Muscle layer of duodenum (tissue), 2 donors: ENCODE measurements around the gene FBXL19.

Experiments
- H3K27ac ChIP-seq: one replicate; pipeline ENCODE4 v1.7.0; 2013; ENCODE audit warnings: mild to moderate bottlenecking, low read length
- H3K27me3 ChIP-seq: one replicate; pipeline ENCODE4 v1.7.0; 2013; ENCODE audit warnings: low read depth, mild to moderate bottlenecking, control low read depth, low read length
- H3K36me3 ChIP-seq, 2 donors: one replicate each; pipeline ENCODE4 v1.7.0; 2013; ENCODE audit warnings: low read length in 2 of 2, control low read depth in 1 of 2, mild to moderate bottlenecking in 1 of 2; ENCODE audit not compliant: insufficient read depth in 2 of 2, control insufficient read depth in 1 of 2
- H3K4me1 ChIP-seq, 2 donors: one replicate each; pipeline ENCODE4 v1.7.0; 2013; ENCODE audit warnings: low read length in 2 of 2, mild to moderate bottlenecking in 2 of 2, control low read depth in 1 of 2, moderate library complexity in 1 of 2; ENCODE audit not compliant: insufficient read depth in 2 of 2, control insufficient read depth in 1 of 2
- H3K4me3 ChIP-seq, 2 donors: one replicate each; pipeline ENCODE4 v1.7.0; 2013; ENCODE audit warnings: low read length in 2 of 2, low read depth in 1 of 2, mild to moderate bottlenecking in 1 of 2
- H3K9me3 ChIP-seq, 2 donors: one replicate each; pipeline ENCODE4 v1.7.0; 2013; ENCODE audit warnings: low read length in 2 of 2, control low read depth in 1 of 2, mild to moderate bottlenecking in 1 of 2; ENCODE audit not compliant: control insufficient read depth in 1 of 2
- donor health status: healthy.

FBXL19 gene, protein sequence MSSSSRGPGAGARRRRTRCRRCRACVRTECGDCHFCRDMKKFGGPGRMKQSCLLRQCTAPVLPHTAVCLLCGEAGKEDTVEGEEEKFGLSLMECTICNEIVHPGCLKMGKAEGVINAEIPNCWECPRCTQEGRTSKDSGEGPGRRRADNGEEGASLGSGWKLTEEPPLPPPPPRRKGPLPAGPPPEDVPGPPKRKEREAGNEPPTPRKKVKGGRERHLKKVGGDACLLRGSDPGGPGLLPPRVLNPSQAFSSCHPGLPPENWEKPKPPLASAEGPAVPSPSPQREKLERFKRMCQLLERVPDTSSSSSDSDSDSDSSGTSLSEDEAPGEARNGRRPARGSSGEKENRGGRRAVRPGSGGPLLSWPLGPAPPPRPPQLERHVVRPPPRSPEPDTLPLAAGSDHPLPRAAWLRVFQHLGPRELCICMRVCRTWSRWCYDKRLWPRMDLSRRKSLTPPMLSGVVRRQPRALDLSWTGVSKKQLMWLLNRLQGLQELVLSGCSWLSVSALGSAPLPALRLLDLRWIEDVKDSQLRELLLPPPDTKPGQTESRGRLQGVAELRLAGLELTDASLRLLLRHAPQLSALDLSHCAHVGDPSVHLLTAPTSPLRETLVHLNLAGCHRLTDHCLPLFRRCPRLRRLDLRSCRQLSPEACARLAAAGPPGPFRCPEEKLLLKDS

DNA sequence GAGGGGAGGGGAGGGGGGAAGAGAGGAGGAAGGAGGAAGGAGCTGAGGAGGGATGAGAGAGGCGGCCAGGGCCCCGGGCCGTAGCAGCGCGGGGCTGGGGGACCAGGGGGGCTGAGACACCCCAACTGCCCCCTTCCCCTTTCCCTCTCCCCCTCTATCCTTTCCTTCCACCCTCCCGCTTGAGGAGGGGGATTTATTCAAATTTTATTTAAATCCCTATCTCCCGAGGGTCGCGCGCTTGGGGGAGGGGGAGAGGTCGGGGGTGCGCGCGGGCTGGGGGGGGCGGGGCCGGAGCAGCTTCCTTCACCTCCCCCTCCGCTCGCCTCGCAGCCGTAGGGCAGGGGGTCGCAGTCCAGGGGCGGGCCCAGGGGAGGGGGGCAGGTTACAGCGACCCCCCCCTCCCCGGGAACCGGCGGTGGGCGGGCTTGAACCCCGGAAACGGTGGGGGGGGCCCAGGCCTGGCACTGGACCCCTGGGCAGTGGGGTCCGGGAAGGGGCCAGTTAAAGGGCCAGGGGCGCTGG lies at the start of gene FBXL19:
TSS of gene FBXL19 (plus strand) at position 19 of the 522 bp plus-strand sequence. CDS start 2,183 bp downstream, outside the sequence.
- peaks cover 0 to 27% of the 10 kb centered on the region in 2 donors for H3K4me1 ChIP-seq
- peak within 1 kb of the TSS; percentile 98 for H3K27ac ChIP-seq
- H3K4me3 ChIP-seq = peak within 1 kb of the TSS; percentile 83 to 97
- H3K9me3 ChIP-seq = no peaks in the 10 kb centered on the region
- H3K36me3 ChIP-seq = peaks cover 0 to 13% of the 10 kb centered on the region in 2 donors
- H3K27me3 ChIP-seq = no peaks in the 10 kb centered on the region

DNA sequence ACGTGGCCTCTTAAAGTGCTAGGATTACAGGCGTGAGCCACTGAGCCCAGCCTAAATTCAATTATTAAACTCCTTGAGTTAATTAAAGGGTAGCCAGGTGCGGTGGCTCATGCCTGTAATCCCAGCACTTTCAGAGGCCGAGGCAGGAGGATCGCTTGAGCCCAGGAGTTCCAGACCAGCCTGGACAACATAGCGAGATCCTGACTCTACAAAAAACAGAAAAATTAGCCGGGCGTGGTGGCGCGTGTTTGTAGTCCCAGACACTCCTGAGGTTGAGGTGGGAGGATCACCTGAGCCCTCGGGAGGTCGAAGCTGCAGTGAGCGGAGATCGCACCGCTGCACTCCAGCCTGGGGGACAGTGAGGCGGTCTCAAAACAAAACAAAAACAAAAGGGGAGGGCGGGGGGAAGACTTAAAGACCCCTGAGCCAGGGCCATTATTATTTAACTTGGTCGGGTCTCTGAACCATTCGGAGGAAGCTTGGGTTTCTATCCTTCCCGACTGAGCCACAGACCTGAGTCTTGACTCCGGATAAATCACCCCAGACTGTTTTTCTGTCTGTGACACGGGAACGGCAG lies 49.0 kb upstream of the FBXL19 start:
- peaks cover 6 to 7% of the 10 kb centered on the region in 2 donors for H3K36me3 ChIP-seq

DNA sequence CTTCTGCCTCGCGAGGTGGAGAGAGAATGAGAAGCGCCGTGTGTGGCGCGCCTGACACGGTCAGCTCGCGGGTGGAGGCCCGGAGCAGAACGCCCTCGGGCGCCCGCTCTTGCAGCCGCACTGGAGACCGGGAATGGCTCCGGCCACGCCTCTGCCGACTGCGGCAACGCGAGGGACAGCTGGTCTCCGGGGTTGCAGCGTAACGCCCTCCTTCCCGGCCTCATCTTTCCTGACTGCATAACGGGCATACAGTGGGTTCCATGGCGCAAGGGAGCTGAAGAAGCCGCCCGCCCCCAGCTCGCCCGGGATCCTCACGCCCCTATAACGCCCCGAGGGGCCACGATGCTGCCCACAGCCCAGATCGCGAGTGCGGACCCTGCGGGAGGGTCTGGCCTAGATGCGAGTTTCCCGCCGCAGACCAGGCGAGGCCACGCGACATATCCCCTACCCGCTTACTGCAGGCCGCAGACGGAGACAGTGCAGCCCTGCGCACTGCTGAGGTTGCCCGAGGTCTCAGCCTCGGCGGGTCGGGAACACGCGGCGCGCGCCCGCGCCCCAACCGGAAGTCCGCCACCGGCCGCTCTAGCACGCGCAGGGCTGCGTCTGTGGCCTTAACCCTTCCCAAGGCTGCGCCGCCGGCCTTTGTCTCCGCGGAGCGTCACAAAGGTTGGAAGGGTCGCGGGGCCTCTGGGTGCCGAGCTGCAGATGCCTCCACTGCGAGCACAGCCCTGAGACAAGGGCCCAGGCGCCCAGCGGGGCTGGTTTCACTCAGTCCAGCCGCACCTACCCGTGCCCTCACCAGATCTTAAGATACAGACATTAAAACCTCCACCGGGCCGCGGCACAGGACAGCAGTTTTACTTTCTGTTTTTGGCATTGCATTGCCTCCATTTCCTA lies 48.3 kb upstream of the FBXL19 start:
- Histone ChIP-seq H3K4me3 (peak overlapping the region; percentile 91 to 98), H3K9me3 (no peaks in the 10 kb centered on the region), H3K36me3 (peaks cover 7 to 9% of the 10 kb centered on the region in 2 donors), H3K27me3 (no peaks in the 10 kb centered on the region), H3K27ac (peak overlapping the region; percentile 96), H3K4me1 (peaks cover 11 to 25% of the 10 kb centered on the region in 2 donors)

More for the DNA sequence above, 49.0 kb upstream of the FBXL19 start:
- Histone ChIP-seq H3K9me3 (no peaks in the 10 kb centered on the region), H3K4me3 (peak overlapping the region; percentile 91 to 98), H3K27ac (peak overlapping the region; percentile 83), H3K4me1 (peaks cover 11 to 25% of the 10 kb centered on the region in 2 donors), H3K27me3 (no peaks in the 10 kb centered on the region)

DNA sequence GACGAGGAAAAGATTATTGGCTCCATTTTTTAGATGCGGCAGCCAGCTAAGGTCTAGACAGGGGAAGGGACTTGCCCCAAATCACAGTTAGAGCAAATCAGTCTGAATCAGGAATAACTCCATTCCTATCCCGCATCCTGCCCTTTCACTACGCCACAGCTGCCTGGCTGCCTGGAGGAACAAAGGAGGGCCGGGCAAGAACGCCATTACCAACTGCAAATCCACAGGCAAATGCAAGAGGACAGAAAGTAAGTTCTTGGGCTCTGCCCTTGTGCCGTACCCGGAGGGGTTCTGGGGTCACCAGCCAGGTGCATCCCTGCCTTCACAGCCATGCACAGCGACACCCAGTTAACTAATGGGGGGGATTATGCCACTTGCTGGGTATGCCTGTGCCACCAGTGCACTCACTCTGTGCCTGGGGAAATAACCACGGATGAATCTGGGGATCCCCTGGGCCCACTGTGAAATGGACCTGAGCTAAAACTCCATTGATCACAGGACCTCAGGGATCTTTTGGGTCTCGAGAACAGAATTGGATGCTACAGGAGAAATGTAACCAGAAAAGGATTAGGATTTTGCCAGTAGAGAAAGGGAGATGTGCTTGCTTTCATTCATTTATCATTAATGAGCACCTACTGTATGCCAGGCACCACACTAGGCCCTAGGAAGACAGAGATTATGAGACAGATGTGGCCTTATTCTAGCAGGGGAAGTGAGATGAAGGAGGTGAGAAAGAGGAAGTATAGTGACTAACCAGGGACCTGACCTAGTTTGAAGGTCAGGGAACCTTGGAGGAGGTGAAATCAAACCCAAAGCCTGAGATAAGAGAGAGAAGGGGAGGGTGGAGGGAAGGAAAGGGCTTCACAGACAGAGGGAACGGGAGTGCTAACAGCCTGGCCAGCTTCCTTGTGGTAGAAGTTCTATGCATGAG lies 47.2 kb upstream of the FBXL19 start:
- peaks cover 7 to 10% of the 10 kb centered on the region in 2 donors for H3K36me3 ChIP-seq
- H3K4me3 ChIP-seq = peak overlapping the region; percentile 91 to 98
- H3K27me3 ChIP-seq = no peaks in the 10 kb centered on the region
- H3K4me1 ChIP-seq = peaks cover 11 to 25% of the 10 kb centered on the region in 2 donors
- H3K27ac ChIP-seq = peak overlapping the region; percentile 96
- H3K9me3 ChIP-seq = no peaks in the 10 kb centered on the region

DNA sequence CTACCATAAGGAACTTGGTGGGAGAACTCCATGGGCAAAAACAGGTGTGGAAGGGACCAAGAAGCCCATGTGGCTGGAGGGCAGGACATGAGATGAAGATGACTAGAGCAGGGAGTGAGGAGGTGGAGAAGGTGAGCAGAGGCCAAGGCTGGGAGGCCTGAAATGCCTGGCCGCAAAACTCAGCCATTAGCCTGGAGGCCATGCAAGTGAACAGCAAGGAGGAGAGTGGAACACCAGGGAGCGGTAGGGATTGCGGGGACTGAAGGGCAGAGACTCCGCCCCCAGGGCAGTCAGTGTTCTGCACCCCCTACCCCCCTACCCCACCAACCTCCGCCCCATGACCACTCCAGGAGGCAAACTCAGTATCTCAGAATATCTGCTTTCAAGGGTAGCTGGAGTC lies 46.5 kb upstream of the FBXL19 start:
- Histone ChIP-seq H3K4me3 (peak overlapping the region; percentile 91 to 98), H3K27ac (peak overlapping the region; percentile 96), H3K4me1 (peaks cover 11 to 25% of the 10 kb centered on the region in 2 donors)

DNA sequence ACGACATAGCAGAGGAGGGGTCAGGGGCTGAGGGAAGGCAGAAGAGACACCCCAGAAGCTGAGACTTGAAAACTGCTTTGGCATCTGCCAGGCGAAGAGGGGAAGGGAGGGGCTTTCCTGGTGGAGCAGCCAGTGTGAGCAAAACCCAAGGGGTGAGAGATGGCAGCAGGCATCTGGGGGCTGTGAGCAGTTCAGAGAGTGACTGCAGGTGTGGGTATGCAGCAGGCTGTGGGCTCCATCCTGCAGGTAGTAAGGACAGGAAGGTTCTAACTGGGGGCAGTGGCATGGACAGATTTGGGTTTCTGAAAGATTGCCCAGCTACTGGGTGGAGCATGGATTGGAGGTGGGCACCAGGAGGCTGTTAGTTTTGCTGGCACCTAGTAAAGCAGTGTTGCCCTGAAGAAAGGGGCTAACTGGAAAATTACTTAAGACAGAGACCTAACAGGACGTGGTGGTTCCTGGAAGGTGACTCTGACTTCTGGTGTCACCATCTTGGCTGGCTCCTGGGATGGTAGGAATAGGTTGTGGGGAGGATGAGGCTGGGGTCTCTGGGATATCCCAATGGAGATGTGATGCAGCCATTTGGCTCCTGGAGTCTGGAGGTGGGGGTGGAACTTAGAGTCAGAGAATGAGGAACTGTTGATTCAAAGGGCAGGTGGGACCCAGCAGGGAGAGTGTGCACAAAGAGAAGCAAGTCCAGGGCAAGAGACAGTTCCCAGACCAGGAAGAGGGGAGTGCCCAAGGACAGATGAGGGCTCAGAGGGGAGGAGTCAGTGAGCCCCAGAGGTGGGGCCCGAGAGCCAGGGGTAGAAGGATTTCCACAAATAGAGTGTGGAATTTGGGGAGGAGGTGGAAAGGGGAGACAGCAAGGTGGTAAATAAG lies 40.7 kb upstream of the FBXL19 start:
- no peak overlapping the region for H3K27ac ChIP-seq
- H3K36me3 ChIP-seq = peaks cover 7 to 32% of the 10 kb centered on the region in 2 donors
- H3K27me3 ChIP-seq = no peaks in the 10 kb centered on the region
- H3K4me1 ChIP-seq = no peaks in the 10 kb centered on the region
- no peaks in the 10 kb centered on the region for H3K9me3 ChIP-seq
- no peak overlapping the region for H3K4me3 ChIP-seq

More for the DNA sequence above, 46.5 kb upstream of the FBXL19 start:
- Histone ChIP-seq H3K9me3 (no peaks in the 10 kb centered on the region), H3K27me3 (no peaks in the 10 kb centered on the region), H3K36me3 (peaks cover 7 to 10% of the 10 kb centered on the region in 2 donors)

DNA sequence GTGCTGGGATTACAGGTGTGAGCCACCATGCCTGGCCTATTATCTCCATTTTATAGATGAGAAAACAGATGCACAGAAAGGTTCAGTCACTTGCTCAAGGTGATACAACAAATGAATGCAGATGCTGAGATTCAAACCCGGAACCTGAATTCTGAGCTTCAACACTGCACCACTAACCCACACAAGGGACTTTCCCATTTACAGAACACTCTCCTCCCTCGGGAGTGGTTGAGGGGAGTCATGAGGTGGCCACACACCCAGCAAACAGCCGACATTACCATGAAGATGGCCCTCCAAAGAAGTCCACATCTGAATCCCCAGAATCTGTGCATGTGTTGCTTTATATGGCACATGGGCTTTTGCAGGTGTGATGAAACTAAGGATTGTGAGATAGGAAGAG lies 38.6 kb upstream of the FBXL19 start:
- H3K4me3 ChIP-seq = no peak overlapping the region
- H3K36me3 ChIP-seq = peaks cover 6 to 43% of the 10 kb centered on the region in 2 donors
- H3K27me3 ChIP-seq = no peaks in the 10 kb centered on the region
- H3K4me1 ChIP-seq = no peaks in the 10 kb centered on the region
- no peak overlapping the region for H3K27ac ChIP-seq
- no peaks in the 10 kb centered on the region for H3K9me3 ChIP-seq

DNA sequence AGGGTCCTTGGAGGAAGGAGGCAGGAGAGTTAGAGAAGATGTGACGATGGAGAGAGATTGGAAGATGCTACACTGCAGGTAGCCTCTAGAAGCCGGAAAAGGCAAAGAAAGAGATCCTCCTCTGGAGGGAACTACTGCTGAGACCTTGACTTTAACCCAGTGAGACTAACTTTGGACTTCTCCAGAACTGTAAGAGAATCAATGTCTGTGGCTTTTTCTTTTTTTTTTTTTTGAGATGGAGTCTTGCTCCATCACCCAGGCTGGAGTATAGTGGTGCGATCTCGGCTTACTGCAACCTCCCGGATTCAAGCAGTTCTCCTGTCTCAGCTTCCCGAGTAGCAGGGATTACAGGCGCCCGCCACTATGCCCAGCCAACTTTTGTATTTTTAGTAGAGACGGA lies 38.2 kb upstream of the FBXL19 start:
- Histone ChIP-seq H3K27ac (no peak overlapping the region), H3K4me3 (no peak overlapping the region), H3K9me3 (no peaks in the 10 kb centered on the region), H3K4me1 (no peaks in the 10 kb centered on the region), H3K36me3 (peaks cover 6 to 40% of the 10 kb centered on the region in 2 donors), H3K27me3 (no peaks in the 10 kb centered on the region)

DNA sequence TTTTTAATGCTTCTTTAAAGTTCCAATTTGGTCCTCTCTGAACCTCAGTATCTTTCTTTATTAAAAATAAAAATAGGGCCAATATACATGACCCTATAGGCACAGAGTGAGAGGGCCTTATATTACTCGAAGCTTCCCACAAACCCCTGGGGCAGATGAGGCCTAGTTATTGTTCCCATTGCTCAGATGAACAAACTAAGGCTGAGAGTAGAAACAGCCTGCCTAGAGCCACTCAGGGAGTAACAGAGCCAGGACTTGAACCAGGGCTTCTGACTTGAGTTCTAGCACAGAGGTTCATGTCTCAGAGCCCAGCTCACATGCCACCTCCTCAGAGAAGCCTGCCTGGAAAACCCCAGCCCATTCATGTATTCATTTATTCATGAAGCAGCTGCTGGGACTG lies 37.2 kb upstream of the FBXL19 start:
- Histone ChIP-seq H3K27me3 (no peaks in the 10 kb centered on the region), H3K27ac (no peak overlapping the region), H3K4me1 (no peaks in the 10 kb centered on the region), H3K9me3 (no peaks in the 10 kb centered on the region), H3K36me3 (peaks cover 6 to 40% of the 10 kb centered on the region in 2 donors), H3K4me3 (no peak overlapping the region)
